Measurements from ENCODE around the gene CDC37L1.

DNA sequence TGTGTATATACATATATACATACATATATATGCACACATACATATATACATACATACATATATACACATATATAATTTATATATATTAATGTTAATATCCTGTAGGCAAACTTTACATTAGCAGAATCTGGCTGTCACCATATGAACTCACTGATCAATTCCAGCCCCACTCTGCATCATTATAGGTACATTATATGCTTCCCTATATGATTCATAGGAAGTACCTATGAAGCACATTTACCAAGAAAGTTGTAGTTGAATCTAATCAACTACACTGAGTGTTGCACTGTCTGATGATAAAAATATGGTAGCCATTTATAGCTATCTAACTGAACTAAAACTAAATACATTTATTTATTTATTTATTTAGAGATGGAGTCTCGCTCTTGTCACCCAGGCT is 7.6 kb upstream of the CDC37L1 start:
- no peak for TF ChIP-seq YY1 (IDR thresholded peaks at IDR 0.05; ENCODE audit: low read depth)
- no peak for TF ChIP-seq TAF1 (IDR thresholded peaks at IDR 0.05; ENCODE audit: low read depth)
- TF ChIP-seq CEBPB (IDR thresholded peaks at IDR 0.05) = no peak
- TF ChIP-seq, protein P1, sequence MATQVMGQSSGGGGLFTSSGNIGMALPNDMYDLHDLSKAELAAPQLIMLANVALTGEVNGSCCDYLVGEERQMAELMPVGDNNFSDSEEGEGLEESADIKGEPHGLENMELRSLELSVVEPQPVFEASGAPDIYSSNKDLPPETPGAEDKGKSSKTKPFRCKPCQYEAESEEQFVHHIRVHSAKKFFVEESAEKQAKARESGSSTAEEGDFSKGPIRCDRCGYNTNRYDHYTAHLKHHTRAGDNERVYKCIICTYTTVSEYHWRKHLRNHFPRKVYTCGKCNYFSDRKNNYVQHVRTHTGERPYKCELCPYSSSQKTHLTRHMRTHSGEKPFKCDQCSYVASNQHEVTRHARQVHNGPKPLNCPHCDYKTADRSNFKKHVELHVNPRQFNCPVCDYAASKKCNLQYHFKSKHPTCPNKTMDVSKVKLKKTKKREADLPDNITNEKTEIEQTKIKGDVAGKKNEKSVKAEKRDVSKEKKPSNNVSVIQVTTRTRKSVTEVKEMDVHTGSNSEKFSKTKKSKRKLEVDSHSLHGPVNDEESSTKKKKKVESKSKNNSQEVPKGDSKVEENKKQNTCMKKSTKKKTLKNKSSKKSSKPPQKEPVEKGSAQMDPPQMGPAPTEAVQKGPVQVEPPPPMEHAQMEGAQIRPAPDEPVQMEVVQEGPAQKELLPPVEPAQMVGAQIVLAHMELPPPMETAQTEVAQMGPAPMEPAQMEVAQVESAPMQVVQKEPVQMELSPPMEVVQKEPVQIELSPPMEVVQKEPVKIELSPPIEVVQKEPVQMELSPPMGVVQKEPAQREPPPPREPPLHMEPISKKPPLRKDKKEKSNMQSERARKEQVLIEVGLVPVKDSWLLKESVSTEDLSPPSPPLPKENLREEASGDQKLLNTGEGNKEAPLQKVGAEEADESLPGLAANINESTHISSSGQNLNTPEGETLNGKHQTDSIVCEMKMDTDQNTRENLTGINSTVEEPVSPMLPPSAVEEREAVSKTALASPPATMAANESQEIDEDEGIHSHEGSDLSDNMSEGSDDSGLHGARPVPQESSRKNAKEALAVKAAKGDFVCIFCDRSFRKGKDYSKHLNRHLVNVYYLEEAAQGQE (IDR thresholded peaks at IDR 0.05; ENCODE audit: low read depth) = no peak
- no peak for TF ChIP-seq NFIC (IDR thresholded peaks at IDR 0.05)
- no peak for TF ChIP-seq FOXM1 (IDR thresholded peaks at IDR 0.05; ENCODE audit: borderline replicate concordance, low read depth)

All from Ishikawa (cell line).